ENCODE measurements around the gene HMSD. TPM values are rescaled to one million over a fixed set of nuclear protein-coding genes. Genes with fewer than 3 reads are reported as not detected.

HMSD gene
- total RNA-seq, 2 donors from 2014 or later, result not detected

DNA sequence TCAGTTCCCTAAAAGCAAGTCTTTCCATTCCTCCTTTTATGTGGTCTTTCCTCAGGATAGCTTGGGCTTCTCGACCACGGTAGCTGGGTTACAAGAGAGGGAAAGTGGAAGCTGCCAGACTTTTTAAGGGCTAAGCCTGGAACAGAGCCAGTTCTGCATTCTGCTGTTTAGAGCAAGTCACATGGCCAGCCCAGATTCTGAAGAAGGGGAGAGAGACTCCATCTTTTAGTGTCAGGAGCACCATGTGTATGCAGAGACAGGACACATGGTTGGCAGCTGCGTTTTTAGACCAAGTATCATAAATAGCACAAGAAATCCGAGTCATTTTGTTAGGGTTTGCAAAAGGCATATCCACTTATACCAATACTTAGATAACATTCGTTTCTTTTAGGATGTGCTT is 4.7 kb downstream of the HMSD start:
- no peak for TF ChIP-seq CTCF (IDR thresholded peaks at IDR 0.05)
- no peaks in the 10 kb centered on the region for H3K36me3 ChIP-seq
- no peak overlapping the region for H3K27ac ChIP-seq
- H3K9me3 ChIP-seq, result no peaks in the 10 kb centered on the region
- no peak for DNase-seq (ENCODE audit: low spot score)
- H3K27me3 ChIP-seq (replicated peaks; ENCODE audit: insufficient read depth), result no peaks in the 10 kb centered on the region
- ATAC-seq (ENCODE audit: insufficient number of reproducible peaks, low FRiP score, low read depth), result no peak
- no peak overlapping the region for H3K4me3 ChIP-seq
- H3K4me1 ChIP-seq (ENCODE audit: control insufficient read depth in 1 of 2, low read depth in 2 of 2), result peaks cover 0 to 10% of the 10 kb centered on the region in 2 donors

GRCh38 chr18:63956755-63957154 is 7.7 kb downstream of the HMSD start:
- no peak for TF ChIP-seq CTCF (IDR thresholded peaks at IDR 0.05)
- no peaks in the 10 kb centered on the region for H3K27me3 ChIP-seq (replicated peaks; ENCODE audit: insufficient read depth)
- DNase-seq (ENCODE audit: low spot score) (no peak), ATAC-seq (ENCODE audit: insufficient number of reproducible peaks, low FRiP score, low read depth) (no peak)
- no peaks in the 10 kb centered on the region for H3K9me3 ChIP-seq
- no peaks in the 10 kb centered on the region for H3K36me3 ChIP-seq
- no peak overlapping the region for H3K4me3 ChIP-seq
- no peaks in the 10 kb centered on the region for H3K4me1 ChIP-seq (ENCODE audit: control insufficient read depth in 1 of 2, low read depth in 2 of 2)
- H3K27ac ChIP-seq, result no peak overlapping the region

DNA sequence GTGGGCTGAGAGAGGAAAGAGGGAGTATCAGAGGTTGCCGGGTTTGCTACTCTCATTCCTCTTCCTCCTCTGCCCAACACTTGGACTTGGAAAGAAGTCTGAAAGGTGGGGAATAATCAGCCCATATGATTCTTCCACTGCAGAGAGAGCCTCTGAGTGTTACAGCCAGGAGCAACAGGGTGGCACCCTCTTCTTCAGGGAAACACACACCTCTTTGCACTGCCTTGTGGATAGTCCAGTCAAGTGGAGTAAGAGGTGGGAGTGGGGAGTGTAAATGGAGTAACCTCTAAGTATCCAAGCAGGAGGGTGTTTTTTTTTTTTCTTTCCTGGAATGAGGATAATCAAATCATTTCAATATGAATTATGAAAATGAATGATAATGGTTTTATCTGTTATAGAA is 11.8 kb downstream of the HMSD start:
- Histone ChIP-seq H3K27me3 (replicated peaks; ENCODE audit: insufficient read depth) (no peaks in the 10 kb centered on the region), H3K27ac (no peak overlapping the region), H3K9me3 (no peaks in the 10 kb centered on the region), H3K36me3 (no peaks in the 10 kb centered on the region), H3K4me3 (no peak overlapping the region), H3K4me1 (ENCODE audit: control insufficient read depth in 1 of 2, low read depth in 2 of 2) (no peaks in the 10 kb centered on the region)
- DNase-seq (ENCODE audit: low spot score), result no peak
- no peak for TF ChIP-seq CTCF (IDR thresholded peaks at IDR 0.05)
- no peak for ATAC-seq (ENCODE audit: insufficient number of reproducible peaks, low FRiP score, low read depth)

- no peaks in the 10 kb centered on the region for H3K27me3 ChIP-seq (replicated peaks; ENCODE audit: insufficient read depth)
- no peaks in the 10 kb centered on the region for H3K36me3 ChIP-seq
- no peak for TF ChIP-seq CTCF (IDR thresholded peaks at IDR 0.05)
- no peaks in the 10 kb centered on the region for H3K9me3 ChIP-seq
- ATAC-seq (ENCODE audit: insufficient number of reproducible peaks, low FRiP score, low read depth) (no peak), DNase-seq (ENCODE audit: low spot score) (no peak)
- no peaks in the 10 kb centered on the region for H3K4me1 ChIP-seq (ENCODE audit: control insufficient read depth in 1 of 2, low read depth in 2 of 2)
- no peak overlapping the region for H3K4me3 ChIP-seq
- no peak overlapping the region for H3K27ac ChIP-seq
These were observed 12.4 kb downstream of the HMSD start for GRCh38 chr18:63961435-63961980.

- Histone ChIP-seq H3K36me3 (no peaks in the 10 kb centered on the region), H3K9me3 (no peaks in the 10 kb centered on the region), H3K4me1 (ENCODE audit: control insufficient read depth in 1 of 2, low read depth in 2 of 2) (no peaks in the 10 kb centered on the region), H3K27me3 (replicated peaks; ENCODE audit: insufficient read depth) (no peaks in the 10 kb centered on the region), H3K4me3 (no peak overlapping the region), H3K27ac (no peak overlapping the region)
- no peak for ATAC-seq (ENCODE audit: insufficient number of reproducible peaks, low FRiP score, low read depth)
- no peak for DNase-seq (ENCODE audit: low spot score)
- no peak for TF ChIP-seq CTCF (IDR thresholded peaks at IDR 0.05)
These were observed 13.0 kb downstream of the HMSD start for GRCh38 chr18:63962137-63962536.

Data from thoracic aorta (tissue), 2 donors.